ENCODE data around the gene CADM2. TPM values are rescaled to one million over a fixed set of nuclear protein-coding genes. Genes with fewer than 3 reads are reported as not detected.

Gene CADM2
- total RNA-seq, 1 donor, result not detected

DNA sequence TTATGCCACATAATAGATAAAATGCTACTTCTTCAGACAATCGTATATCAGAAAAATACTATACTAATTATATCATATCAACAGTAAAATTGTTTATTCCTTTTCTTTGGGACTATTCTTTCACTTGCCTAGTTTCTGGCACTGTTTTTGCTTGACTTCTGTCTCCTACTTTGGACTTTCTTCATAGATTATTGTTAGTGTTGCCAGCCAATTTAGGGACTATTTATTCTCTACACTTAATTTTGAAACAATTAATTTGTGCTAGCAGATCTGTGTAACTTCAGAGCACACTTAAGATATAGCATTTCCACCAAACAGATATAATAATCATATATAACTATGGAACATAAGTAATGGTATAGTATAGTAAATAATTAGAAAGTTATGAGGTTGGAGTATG lies 305.6 kb downstream of the CADM2 start:
- Histone ChIP-seq H3K9me3 (ENCODE audit: low read depth, low read length) (peaks cover 3% of the 10 kb centered on the region), H3K79me2 (ENCODE audit: insufficient read depth, low read length) (no peaks in the 10 kb centered on the region), H4K20me1 (ENCODE audit: insufficient read depth, low read length) (no peaks in the 10 kb centered on the region), H3K4me2 (ENCODE audit: insufficient read depth, low read length) (no peak overlapping the region), H2AFZ (ENCODE audit: low read length) (no peak overlapping the region), H3K4me1 (ENCODE audit: insufficient read depth, low read length) (no peaks in the 10 kb centered on the region), H3K27me3 (ENCODE audit: insufficient read depth, low read length) (no peaks in the 10 kb centered on the region), H3K27ac (ENCODE audit: low read depth, low read length) (no peak overlapping the region), H3K4me3 (ENCODE audit: insufficient read depth, low read length) (no peak overlapping the region), H3K36me3 (ENCODE audit: insufficient read depth, low read length) (no peaks in the 10 kb centered on the region)
- TF ChIP-seq, protein P1, sequence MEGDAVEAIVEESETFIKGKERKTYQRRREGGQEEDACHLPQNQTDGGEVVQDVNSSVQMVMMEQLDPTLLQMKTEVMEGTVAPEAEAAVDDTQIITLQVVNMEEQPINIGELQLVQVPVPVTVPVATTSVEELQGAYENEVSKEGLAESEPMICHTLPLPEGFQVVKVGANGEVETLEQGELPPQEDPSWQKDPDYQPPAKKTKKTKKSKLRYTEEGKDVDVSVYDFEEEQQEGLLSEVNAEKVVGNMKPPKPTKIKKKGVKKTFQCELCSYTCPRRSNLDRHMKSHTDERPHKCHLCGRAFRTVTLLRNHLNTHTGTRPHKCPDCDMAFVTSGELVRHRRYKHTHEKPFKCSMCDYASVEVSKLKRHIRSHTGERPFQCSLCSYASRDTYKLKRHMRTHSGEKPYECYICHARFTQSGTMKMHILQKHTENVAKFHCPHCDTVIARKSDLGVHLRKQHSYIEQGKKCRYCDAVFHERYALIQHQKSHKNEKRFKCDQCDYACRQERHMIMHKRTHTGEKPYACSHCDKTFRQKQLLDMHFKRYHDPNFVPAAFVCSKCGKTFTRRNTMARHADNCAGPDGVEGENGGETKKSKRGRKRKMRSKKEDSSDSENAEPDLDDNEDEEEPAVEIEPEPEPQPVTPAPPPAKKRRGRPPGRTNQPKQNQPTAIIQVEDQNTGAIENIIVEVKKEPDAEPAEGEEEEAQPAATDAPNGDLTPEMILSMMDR (IDR thresholded peaks at IDR 0.05; ENCODE audit: extremely low read depth, low read depth, low read length), result no peak
- DNase-seq (ENCODE audit: insufficient read length, low spot score, missing footprints), result no peak

GRCh38 chr3:85270488-85270887 lies 311.7 kb downstream of the CADM2 start:
- no peaks in the 10 kb centered on the region for H3K27me3 ChIP-seq (ENCODE audit: insufficient read depth, low read length)
- H3K9me3 ChIP-seq (ENCODE audit: low read depth, low read length), result peaks cover 3% of the 10 kb centered on the region
- H2AFZ ChIP-seq (ENCODE audit: low read length), result no peak overlapping the region
- H3K79me2 ChIP-seq (ENCODE audit: insufficient read depth, low read length), result no peaks in the 10 kb centered on the region
- H3K4me3 ChIP-seq (ENCODE audit: insufficient read depth, low read length), result no peak overlapping the region
- no peaks in the 10 kb centered on the region for H3K36me3 ChIP-seq (ENCODE audit: insufficient read depth, low read length)
- no peaks in the 10 kb centered on the region for H3K4me1 ChIP-seq (ENCODE audit: insufficient read depth, low read length)
- H3K4me2 ChIP-seq (ENCODE audit: insufficient read depth, low read length), result no peak overlapping the region
- no peak overlapping the region for H3K27ac ChIP-seq (ENCODE audit: low read depth, low read length)
- DNase-seq (ENCODE audit: insufficient read length, low spot score, missing footprints), result no peak
- TF ChIP-seq, protein P1 (IDR thresholded peaks at IDR 0.05; ENCODE audit: extremely low read depth, low read depth, low read length), result no peak
- H4K20me1 ChIP-seq (ENCODE audit: insufficient read depth, low read length), result no peaks in the 10 kb centered on the region

DNA sequence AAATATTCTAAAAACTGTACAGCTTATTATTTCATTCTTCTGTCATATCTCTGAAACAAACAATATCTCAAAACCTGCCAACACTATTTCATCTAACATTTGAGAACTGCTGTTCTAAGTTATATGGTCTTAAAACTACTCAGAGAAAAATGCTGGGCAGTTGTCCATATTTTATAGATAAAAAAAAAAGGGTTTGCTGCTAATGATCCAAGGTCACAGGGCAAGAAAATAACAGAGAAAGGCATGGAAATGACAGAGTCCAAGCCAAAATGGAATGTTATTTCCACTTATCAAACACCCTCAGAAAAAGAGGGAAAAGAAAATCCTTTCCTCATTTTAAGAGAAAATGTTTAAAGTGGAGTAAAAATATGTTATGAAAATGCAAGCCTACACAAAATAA lies 313.1 kb downstream of the CADM2 start:
- H4K20me1 ChIP-seq (ENCODE audit: insufficient read depth, low read length), result no peaks in the 10 kb centered on the region
- H2AFZ ChIP-seq (ENCODE audit: low read length), result no peak overlapping the region
- H3K79me2 ChIP-seq (ENCODE audit: insufficient read depth, low read length), result no peaks in the 10 kb centered on the region
- no peaks in the 10 kb centered on the region for H3K4me1 ChIP-seq (ENCODE audit: insufficient read depth, low read length)
- H3K9me3 ChIP-seq (ENCODE audit: low read depth, low read length), result peaks cover 3% of the 10 kb centered on the region
- H3K36me3 ChIP-seq (ENCODE audit: insufficient read depth, low read length), result no peaks in the 10 kb centered on the region
- H3K27ac ChIP-seq (ENCODE audit: low read depth, low read length), result no peak overlapping the region
- DNase-seq (ENCODE audit: insufficient read length, low spot score, missing footprints), result no peak
- no peak overlapping the region for H3K4me3 ChIP-seq (ENCODE audit: insufficient read depth, low read length)
- H3K27me3 ChIP-seq (ENCODE audit: insufficient read depth, low read length), result no peaks in the 10 kb centered on the region
- TF ChIP-seq, protein P1 (IDR thresholded peaks at IDR 0.05; ENCODE audit: extremely low read depth, low read depth, low read length), result no peak
- H3K4me2 ChIP-seq (ENCODE audit: insufficient read depth, low read length), result no peak overlapping the region

DNA sequence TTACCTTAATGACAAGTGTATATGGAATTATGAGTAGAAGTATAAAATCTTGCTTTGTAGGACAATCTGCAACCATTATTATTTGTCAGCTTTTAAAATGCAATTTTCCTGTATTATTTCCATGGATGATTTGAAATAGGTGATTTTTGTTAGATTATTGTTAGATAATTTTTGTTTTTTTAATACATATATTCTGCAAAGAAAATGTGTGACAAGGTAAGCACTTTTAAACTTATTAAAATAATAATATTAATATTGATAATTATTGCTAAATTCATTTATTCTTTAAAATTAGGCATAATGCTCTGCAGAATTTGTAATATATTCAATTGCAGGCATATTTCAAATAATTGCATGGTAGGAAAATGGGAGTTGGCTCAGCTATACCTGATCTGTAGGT lies 329.5 kb downstream of the CADM2 start:
- H3K4me2 ChIP-seq (ENCODE audit: insufficient read depth, low read length), result no peak overlapping the region
- H2AFZ ChIP-seq (ENCODE audit: low read length), result no peak overlapping the region
- no peaks in the 10 kb centered on the region for H3K36me3 ChIP-seq (ENCODE audit: insufficient read depth, low read length)
- no peaks in the 10 kb centered on the region for H3K4me1 ChIP-seq (ENCODE audit: insufficient read depth, low read length)
- H3K27me3 ChIP-seq (ENCODE audit: insufficient read depth, low read length), result no peaks in the 10 kb centered on the region
- H3K9me3 ChIP-seq (ENCODE audit: low read depth, low read length), result no peaks in the 10 kb centered on the region
- no peaks in the 10 kb centered on the region for H4K20me1 ChIP-seq (ENCODE audit: insufficient read depth, low read length)
- H3K4me3 ChIP-seq (ENCODE audit: insufficient read depth, low read length), result no peak overlapping the region
- DNase-seq (ENCODE audit: insufficient read length, low spot score, missing footprints), result no peak
- H3K27ac ChIP-seq (ENCODE audit: low read depth, low read length), result no peak overlapping the region
- TF ChIP-seq, protein P1 (IDR thresholded peaks at IDR 0.05; ENCODE audit: extremely low read depth, low read depth, low read length), result no peak
- no peaks in the 10 kb centered on the region for H3K79me2 ChIP-seq (ENCODE audit: insufficient read depth, low read length)

Data from osteoblast (primary cell).